Stimulated activated CD8-positive, alpha-beta memory T cell treated with anti-CD3 and anti-CD28 coated beads, Interleukin-4, amount 100 ng/mL, for 24 hours (primary cell): Measurements from ENCODE around the gene BSCL2.
"Not testable (repeated sequence)": the region's sequence is repeated elsewhere in the genome, so short reads cannot be mapped to it uniquely, and the experiment has no call there.

Experiments used
- DNase-seq: peaks from one replicate; pipeline ENCODE4 v3.0.0-alpha.2; 2020; ENCODE audit warnings: low read depth

BSCL2 gene

DNA sequence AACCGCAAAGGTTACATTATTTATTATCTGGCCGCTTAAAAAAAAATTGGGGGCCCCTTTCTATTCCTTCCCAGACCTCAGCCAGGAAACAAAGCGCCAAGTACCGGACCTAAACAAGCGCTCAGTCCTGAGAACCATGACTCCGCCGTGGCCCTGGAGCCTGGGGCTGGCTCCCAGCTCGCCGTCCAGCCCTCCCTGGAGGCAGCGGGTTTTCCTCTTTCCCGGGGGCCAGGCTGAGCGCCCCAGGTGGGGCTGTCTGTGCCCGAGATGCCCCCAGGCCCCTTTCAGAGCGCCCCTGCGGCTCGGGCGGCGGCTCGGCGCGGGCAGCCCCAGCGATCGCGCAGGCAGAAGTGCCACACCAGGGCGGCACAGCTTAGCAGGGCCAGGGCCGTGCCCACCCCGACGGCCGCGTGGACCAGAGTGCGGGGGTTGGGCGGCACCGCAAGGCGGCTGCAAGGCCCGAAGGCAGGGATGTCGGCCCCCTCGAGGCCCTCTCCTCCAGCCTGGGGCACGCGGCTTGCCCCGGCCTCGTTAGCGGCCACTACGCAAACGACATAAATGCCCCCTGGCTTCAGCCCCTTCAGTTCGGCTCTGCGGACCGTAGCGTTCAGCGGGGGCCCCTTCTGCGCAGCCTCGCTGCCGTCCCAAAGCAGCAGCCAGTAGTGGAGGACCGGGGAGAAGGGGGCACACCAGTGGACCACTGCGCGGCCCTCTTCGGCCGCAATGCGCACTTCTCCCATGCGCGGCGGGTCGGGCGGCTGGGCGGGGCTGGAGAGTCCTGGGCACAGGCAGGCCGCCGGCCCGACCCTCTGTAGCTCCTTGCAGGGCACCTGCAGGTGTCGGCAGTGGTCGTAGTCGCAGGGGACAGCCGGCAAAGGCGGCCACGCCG is 19.5 kb downstream of the BSCL2 start:
- DNase-seq, result no peak

DNA sequence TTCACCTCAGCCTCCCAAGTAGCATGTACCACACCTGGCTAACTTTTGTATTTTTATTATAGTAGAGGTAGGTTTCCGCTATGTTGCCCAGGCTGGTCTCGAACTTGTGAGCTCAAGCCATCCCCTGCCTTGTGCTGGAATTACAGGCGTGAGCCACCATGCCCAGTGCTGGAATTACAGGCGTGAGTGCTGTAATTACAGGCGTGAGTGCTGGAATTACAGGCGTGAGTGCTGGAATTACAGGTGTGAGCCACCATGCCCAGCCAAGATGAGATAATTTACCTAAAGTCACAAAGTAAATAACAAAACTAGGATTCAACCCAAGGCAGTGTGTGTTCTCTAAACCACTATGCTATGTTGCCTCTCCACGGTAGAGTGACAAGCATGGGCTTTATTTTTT is 24.7 kb downstream of the BSCL2 start:
- DNase-seq, result no peak

DNA sequence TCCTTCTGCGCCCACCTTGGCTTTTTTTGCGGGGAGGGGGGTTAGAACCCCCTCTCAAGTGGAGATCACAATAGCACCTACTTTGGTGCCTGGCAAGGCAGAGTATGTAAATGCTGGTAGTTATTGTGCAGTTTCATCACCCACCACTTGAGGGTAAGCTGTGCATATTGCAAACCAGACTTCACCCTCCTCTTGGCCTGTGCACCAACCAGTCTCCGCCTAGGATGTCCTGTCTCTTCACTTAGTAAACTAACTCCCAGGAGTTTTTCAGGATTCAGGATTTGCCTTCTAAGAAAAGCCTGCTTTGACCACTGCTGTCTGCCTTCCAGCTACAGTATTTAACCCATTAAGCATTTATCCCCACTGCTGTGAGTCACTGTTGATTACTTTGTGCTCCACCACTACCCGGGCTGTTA is 26.4 kb downstream of the BSCL2 start:
- no peak for DNase-seq

DNA sequence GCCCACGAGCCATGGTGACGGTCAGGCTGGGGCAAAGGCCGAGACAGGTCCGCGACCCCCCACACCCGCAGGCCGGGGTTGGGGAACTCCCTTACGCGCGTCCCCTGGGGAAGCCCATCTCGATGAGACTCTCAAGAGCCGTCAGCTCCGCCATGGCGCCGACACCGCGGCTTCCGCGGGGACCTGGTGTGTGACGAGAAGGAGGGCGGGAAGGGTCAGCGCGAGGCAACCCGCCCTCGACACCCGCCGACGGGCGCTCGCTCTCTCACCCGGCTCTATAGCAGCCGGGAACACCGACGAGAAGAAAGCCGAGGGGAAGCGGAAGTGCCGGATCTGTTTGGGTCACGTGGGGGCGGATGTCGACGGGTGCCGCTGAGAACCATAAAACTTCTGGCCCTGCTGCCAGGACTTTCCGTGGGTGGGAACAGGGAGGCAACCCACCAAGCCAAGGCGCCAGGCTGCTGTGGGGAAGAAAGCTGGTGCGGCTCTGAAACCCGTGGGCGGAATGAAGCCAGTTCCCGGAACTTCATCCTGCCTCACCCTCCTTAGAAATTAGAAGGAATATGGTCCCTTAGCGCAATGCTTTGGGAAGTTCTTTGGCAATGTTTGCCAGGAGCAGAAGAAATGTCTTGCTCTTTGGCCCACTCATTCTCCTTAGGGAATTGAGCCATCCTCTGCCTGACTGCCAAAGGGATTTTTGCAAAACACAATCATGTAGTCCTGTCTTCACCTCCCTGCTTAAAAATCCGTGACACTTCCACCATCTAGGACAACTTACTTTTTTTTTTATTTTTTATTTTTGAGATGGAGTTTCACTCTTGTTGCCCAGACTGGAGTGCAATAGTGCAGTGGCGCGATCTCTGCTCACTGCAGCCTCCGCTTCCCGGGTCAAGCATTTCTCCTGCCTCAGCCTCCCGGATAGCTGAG is 28.2 kb downstream of the BSCL2 start, which contains the start of gene UBXN1:
Gene UBXN1 (minus strand): TSS at position 304 of the 927 bp plus-strand sequence. CDS start 150 bp downstream, at position 154.
- DNase-seq, result peak; percentile 83

DNA sequence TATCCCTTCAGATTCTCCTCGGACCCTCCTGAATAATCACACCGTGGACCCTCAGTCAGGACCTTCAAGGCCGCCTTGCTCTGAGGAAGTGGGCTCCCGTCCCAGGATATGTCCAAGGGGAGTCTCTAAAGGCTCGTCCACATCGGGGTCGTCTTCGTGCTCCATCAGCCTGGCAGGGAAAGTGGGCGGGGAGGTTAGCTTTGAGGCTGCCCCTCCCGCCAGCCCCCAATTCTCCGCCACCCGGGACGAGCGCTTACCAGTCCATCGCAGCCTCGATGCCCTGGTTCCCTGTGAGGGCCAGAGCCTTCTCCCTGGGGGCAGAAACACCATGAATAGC is 28.8 kb downstream of the BSCL2 start:
- no peak for DNase-seq

DNA sequence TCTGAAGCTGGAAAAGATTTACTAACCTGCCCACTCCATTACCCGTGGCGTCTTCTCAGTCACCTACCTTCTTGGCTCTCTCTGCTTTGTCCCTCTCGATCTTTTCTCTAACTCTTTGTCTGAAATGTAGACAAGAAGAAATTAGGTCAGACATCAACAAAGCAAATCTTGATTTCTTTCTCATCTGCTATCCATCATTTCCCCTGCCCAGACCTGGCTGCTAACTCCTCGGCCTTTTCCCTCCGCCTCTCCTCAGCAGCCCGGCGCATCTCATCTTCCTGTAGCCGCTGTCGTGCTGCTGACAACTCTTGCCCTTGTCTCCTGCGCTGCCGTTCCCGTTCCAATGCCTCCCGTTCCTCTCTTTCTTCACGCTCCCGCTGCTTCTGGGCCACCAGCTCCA is 29.5 kb downstream of the BSCL2 start:
- DNase-seq, result no peak

DNA sequence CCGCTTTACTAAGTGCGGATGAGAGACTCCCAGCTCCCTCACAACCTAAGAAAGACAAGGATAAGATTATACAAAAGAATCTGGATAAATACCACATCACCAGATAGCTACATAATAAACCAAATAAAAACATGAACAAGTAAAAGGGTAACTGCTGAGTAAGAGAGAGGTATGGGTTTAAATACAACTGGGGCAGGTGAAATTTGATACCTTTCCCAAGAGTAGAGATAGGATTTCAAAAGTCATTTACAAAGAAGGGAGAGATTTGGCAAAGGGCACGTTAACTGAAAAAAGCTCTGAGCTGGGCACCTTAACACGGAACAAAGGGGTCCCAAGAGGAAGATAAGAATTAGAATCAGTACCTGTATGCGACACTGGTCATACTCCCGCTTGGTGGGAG is 30.1 kb downstream of the BSCL2 start:
- DNase-seq, result no peak

DNA sequence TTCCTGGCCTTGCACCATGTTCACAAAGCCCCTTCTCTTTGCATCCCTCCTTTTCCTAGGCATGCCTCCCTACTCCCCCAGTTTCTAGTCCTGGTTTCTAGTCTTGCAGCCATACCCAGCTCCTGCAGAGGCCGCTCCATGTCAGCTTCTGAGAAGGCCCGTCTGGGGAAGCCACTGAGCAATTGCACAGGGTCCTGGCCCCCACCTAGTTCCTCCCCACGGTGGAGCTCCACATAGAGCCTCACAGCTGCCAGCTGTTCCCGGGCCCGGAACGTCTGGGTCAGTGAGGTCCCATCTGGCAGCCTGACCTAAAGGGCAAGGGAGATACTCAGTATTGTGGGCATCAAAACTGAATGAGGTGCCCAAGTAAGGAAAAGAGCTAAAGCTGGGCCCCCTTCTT is 30.5 kb downstream of the BSCL2 start:
- no peak for DNase-seq

DNA sequence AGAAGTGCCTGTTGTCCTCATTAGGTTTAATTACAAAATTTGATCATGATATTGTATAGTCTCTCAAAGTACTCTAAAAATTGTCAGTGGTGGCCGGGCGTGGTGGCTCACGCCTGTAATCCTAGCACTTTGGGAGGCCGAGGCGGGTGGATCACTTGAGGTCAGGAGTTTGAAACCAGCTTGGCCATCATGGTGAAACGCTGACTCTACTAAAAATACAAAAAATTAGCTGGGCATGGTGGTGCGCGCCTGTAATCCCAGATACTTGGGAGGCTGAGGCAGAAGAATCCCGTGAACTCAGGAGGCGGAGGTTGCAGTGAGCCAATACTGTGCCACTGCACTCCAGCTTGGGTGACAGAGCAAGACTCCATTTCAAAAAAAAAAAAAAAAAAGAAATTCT is 31.8 kb downstream of the BSCL2 start:
- DNase-seq, result not testable (repeated sequence)

DNA sequence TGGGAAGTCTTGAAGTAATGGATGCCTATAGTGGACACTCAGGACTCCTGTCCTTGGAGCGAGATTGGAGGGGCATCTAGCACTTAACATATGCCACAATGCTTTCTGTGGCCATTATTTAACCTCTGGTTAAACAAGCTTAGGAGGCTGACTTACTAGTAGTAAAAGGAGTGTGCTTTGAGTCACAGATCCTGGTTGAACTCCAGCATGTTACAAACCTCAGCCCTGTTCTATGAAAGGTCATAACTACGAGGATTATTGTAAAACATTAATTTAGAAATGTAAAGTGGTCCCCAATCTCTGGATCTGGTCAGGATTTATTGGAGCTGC is 34.1 kb downstream of the BSCL2 start:
- DNase-seq, result no peak

DNA sequence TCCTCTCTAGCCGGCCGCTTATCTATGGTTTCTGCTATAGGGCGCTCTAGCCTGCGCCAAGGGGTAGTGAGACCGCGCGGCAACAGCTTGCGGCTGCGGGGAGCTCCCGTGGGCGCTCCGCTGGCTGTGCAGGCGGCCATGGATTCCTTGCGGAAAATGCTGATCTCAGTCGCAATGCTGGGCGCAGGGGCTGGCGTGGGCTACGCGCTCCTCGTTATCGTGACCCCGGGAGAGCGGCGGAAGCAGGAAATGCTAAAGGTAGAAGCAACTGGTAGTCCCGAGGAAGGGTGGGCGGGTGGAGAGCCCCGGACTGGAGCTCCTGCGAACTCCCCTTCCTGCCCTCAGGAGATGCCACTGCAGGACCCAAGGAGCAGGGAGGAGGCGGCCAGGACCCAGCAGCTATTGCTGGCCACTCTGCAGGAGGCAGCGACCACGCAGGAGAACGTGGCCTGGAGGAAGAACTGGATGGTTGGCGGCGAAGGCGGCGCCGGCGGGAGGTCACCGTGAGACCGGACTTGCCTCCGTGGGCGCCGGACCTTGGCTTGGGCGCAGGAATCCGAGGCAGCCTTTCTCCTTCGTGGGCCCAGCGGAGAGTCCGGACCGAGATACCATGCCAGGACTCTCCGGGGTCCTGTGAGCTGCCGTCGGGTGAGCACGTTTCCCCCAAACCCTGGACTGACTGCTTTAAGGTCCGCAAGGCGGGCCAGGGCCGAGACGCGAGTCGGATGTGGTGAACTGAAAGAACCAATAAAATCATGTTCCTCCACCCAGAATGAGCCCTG is 35.4 kb downstream of the BSCL2 start, which contains the start of the genes LBHD1 and UQCC3:
Gene LBHD1 (minus strand): TSS at position 660 of the 782 bp plus-strand sequence. CDS start 2,236 bp downstream, outside the sequence.
Gene UQCC3 (plus strand): TSS at position 66 of the 782 bp plus-strand sequence. CDS start 73 bp downstream, at position 139.
- DNase-seq, result peak; percentile 65

DNA sequence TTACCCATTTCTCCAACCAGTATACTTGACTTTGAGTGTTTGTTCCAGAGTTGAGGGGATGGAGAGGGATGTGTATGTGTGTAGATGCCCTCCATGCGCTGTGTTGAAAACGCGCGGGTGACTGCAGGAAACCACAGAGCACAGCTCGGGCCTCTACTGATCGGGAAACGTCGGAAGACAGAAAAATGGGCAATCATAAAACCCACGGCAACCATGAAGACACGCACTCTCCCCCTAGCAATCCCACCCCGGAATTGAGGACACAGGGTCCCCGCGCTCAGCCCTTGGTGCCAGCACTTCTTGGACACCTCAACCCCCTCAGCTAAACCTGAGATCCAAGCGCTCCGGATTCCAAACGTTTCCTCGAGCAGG is 36.0 kb downstream of the BSCL2 start:
- no peak for DNase-seq

DNA sequence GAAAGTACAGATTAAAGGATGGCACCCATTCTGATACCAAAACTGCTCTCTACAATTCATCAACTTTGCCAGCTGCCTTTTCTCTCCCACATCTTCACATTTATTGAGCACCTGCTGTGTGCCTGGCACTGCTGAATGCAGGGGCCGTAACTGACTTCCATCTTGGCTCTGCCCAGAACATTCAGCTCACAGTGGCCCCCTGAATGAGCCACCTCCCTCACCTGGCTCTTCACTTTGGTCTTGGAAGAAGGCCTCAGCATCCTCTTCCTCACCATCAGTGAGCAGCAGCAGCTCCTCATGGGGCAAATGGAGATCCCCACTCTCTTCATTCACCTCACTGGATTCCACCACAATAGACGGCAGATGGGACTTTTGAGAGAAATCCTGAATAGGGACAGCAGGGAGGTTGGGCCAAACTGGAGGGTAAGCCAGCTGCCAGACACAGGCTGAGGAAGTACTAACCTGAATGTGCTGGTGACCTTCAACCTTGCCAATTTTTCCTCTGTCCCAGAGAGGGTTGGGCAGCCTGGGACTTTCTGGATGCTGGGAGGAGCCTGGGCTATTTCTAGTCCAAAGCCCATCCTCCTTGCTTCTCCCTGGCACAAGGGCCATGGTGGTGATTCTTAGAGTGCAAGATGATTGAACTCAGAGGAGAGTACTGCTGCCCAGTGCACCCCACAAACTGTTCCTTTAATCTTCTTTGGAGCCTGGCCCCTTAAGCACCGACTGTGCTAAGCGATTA is 37.6 kb downstream of the BSCL2 start:
- no peak for DNase-seq

DNA sequence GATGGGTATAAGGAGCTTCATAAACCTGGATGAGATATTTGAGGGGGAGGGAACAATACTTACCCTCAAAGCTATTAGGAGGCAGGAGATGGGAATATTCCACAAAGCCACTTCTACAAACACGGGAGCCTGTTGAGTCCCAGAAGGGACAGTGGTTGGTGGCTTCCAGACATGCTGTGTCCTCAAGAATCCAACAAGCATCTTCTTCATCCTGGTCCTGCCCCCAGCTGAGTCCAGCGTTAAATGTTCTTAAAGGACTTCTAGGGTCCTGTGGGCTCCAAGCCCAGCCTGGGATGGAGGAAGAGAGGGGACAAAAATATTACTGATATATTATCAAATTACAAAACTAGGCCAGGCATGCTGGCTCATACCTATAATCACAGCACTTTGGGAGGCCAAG is 39.8 kb downstream of the BSCL2 start:
- DNase-seq, result no peak

DNA sequence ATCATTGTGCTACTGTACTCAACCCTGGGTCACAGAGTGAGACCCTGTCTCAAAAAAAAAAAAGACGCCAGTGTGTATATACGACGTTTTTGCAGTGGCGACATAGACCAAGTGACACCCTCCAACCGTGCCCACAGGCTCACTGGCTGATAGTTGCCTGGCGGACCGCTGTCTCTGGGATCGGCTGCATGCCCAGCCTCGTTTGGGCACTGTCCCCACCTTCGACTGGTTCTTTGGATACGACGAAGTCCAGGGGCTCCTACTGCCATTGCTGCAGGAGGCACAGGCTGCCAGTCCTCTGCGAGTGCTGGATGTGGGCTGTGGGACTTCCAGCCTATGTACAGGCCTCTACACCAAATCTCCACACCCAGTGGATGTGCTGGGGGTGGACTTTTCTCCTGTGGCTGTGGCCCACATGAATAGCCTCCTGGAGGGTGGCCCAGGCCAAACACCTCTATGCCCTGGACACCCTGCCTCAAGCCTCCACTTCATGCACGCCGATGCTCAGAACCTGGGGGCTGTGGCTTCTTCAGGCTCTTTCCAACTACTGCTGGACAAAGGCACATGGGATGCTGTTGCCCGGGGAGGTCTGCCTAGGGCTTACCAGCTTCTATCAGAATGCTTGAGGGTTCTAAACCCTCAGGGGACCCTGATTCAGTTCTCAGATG is 40.8 kb downstream of the BSCL2 start:
- DNase-seq, result no peak

DNA sequence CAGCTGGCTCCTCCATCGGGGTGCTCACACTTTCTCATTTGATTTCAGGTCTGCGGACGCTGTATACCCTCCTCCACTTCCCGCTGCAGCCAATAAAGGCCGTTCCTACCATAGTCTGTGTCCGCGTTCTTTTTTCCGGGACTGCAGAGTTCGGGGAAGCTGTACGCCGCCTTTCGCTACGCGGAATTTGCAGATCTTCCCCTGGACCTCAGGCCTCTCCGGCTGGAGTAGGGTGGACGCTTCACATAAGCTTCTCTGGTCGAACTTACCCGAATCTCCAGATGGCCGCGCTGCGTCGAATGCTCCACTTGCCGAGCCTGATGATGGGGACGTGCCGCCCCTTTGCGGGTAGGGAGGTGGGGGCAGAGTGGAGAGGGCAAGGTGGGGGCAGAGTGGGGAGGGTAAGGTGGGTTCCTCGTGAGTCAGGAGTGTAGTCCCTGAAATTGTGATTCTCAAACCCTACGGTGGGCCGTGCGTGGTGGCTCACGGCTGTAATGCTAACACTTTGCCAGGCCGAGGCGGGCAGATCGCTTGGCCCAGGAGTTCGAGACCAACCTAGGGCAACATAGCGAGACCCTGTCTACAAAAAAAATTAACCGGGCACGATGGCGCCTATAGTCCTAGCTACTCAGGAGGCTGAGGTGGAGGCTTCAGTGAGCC is 41.5 kb downstream of the BSCL2 start:
- DNase-seq, result peak; percentile 58

DNA sequence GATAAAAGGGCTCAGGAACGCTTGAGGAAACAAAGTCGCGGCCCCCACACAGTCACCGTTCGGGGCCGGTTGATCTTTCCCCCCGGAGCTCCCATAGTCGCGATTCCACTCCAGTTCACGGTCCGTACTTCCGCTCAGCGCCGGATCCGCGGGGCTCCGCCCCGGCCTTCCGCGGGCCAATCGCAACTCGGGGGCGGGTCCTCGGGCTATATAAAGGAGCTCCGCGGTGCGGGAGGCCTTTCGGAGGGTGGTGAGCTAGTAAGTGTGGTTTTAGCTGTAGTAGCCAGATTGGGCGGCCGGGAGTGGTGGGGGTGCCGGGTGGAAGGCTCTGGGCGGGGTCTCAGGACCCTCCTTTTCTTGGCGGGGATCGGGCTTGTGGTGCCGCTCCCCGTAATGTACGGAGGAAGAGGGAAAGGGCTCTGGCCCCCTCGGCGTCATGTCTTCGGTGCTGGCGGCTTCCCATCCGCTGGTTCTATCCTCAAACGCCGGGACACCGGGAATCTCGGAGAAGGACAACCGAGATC is 42.1 kb downstream of the BSCL2 start, which contains the start of the genes C11orf98 and CSKMT:
Gene C11orf98 (minus strand): TSS at position 136 of the 524 bp plus-strand sequence. CDS start 41 bp downstream, at position 95.
Gene CSKMT (plus strand): TSS at position 238 of the 524 bp plus-strand sequence. CDS start 568 bp downstream, outside the sequence.
- peak; percentile 92 for DNase-seq

DNA sequence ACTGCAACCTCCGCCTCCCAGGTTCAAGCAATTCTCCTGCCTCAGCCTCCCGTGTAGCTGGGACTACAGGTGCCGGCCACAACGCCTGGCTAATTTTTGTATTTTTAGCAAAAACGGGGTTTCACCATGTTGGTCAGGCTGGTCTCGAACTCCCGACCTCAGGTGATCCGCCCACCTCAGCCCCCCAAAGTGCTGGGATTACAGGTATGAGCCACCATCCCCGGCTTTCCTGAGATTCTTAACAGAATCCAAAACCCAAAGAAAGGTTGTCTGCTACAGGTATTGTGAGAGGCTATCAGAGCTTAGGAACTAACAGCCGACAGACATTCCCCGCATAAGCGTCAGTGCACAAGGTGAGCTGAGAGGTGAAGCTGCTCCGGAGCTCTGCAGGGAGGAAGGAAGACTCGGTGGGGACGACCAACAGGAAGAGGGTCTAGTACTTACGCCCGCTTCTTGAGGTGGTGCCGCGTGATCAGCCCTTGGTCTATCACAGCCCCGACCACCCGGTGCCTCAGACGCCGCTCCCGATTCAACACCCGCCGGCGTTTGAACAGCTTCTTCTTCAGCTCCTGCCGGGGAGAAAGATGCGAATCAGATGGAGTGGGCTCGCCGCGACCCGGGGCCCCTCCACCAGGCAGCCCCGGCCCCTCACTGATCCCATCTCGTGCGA is 42.7 kb downstream of the BSCL2 start:
- no peak for DNase-seq

DNA sequence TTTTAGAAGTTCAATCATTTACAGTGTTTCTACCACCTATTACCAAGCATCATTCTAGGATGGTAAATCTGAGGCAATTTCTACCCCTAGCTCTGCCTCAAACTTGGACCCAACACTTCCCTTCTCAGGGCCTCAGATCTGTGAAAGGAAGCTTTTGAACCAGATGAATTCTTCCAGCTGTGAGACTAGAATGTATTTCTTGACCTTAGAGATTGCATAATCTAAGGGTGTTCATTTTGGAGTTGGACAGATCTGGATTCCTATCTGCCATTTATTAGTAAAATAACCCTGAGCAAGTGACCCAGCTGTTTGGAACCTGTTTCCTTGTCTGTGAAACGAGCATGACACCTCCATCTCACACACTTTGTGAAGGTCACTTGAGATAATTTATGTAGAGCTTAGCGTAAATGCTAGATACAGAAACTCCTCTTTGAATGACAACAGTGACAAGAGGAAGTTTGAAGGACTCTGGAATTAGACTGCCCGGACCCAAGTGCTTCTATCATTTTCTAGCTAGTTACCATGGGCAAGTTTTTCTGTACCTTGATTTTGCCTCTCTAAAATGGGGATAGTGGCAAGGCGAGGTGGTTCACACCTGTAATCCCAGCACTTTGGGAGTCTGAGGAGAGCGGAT is 50.3 kb downstream of the BSCL2 start:
- no peak for DNase-seq
